Activated CD8-positive, alpha-beta T cell treated with anti-CD3 and anti-CD28 coated beads for 36 hours (primary cell): ENCODE data around the gene SLX4IP. TPM values are rescaled to one million over a fixed set of nuclear protein-coding genes. Genes with fewer than 3 reads are reported as not detected.

Experiments
- ATAC-seq: fragments of 200-7000 bp; cut with Tn5 transposase; one replicate; pipeline ENCODE4 v1.10.0; 2021; ENCODE audit warnings: mild to moderate bottlenecking, moderate library complexity
- CTCF ChIA-PET: fragments of 350-600 bp; sonication (Branson Sonifier 250); formaldehyde crosslinking; loops from one replicate; lab custom pipeline; 2021; ENCODE audit warnings: antibody characterized with exemption; lab: Charles Lee
- POLR2A ChIA-PET: fragments of 350-600 bp; sonication (Branson Sonifier 250); formaldehyde crosslinking; loops from one replicate; lab custom pipeline; 2021; ENCODE audit warnings: antibody characterized with exemption; lab: Charles Lee
- DNase-seq: peaks from one replicate; pipeline ENCODE4 v3.0.0-alpha.2; 2020
- H3K27ac Mint-ChIP-seq: one replicate; pipeline ENCODE4 v1.8.0; 2021; ENCODE audit warnings: mild to moderate bottlenecking, mixed read lengths
- H3K27me3 Mint-ChIP-seq: one replicate; pipeline ENCODE4 v1.8.0; 2021; ENCODE audit warnings: mixed read lengths
- H3K36me3 Mint-ChIP-seq: one replicate; pipeline ENCODE4 v1.8.0; 2021; ENCODE audit warnings: low read depth, mixed read lengths
- H3K4me1 Mint-ChIP-seq: one replicate; pipeline ENCODE4 v1.8.0; 2021; ENCODE audit warnings: low read depth, mixed read lengths
- H3K4me3 Mint-ChIP-seq: one replicate; pipeline ENCODE4 v1.8.0; 2021; ENCODE audit warnings: mild to moderate bottlenecking, moderate library complexity, mixed read lengths
- H3K9me3 Mint-ChIP-seq: one replicate; pipeline ENCODE4 v1.8.0; 2021; ENCODE audit warnings: mixed read lengths
- CTCF ChIP-seq: fragments of 200-600 bp; IDR thresholded peaks from one replicate; pipeline ENCODE4 v1.8.0; 2022; ENCODE audit warnings: antibody characterized with exemption, mild to moderate bottlenecking
- intact Hi-C: fragments of 100-400 bp; cut with micrococcal nuclease; formaldehyde crosslinking; loops from one replicate; pipeline ENCODE4 v1.10.0; 2022
- total RNA-seq, 2 experiments: library from RNA; stranded (reverse); gene quantifications; one replicate each; pipeline ENCODE4 v1.2.3, GENCODE V29; 2021

The SLX4IP gene
- total RNA-seq, 2 experiments from 2014 or later, result 6.5 to 7.3 TPM

GRCh38 chr20:10639077-10639736 is 204.1 kb downstream of the SLX4IP start:
- no peaks in the 10 kb centered on the region for H3K27me3 Mint-ChIP-seq
- intact Hi-C loops, result no loop called here
- ATAC-seq, result no peak
- no peak for TF ChIP-seq CTCF
- CTCF ChIA-PET, result no interaction called here
- no peaks in the 10 kb centered on the region for H3K36me3 Mint-ChIP-seq
- no peak for DNase-seq
- H3K27ac Mint-ChIP-seq, result no peak overlapping the region
- POLR2A ChIA-PET, result interaction anchor here (0.7 kb wide), 1 partner anchor 520 kb away, joined by 4 read pairs; no protein-coding TSS in a partner anchor
- no peaks in the 10 kb centered on the region for H3K9me3 Mint-ChIP-seq
- no peaks in the 10 kb centered on the region for H3K4me1 Mint-ChIP-seq
- no peak overlapping the region for H3K4me3 Mint-ChIP-seq

- H3K4me1 Mint-ChIP-seq, result no peaks in the 10 kb centered on the region
- TF ChIP-seq CTCF, result no peak
- H3K9me3 Mint-ChIP-seq, result no peaks in the 10 kb centered on the region
- H3K27ac Mint-ChIP-seq, result no peak overlapping the region
- H3K36me3 Mint-ChIP-seq, result no peaks in the 10 kb centered on the region
- CTCF ChIA-PET, result no interaction called here
- no peak overlapping the region for H3K4me3 Mint-ChIP-seq
- intact Hi-C loops, result no loop called here
- DNase-seq (no peak), ATAC-seq (no peak)
- no peaks in the 10 kb centered on the region for H3K27me3 Mint-ChIP-seq
- POLR2A ChIA-PET, result no interaction called here
These were observed 204.8 kb downstream of the SLX4IP start for GRCh38 chr20:10639737-10640556.

- POLR2A ChIA-PET, result no interaction called here
- no peaks in the 10 kb centered on the region for H3K27me3 Mint-ChIP-seq
- ATAC-seq (no peak), DNase-seq (no peak)
- TF ChIP-seq CTCF, result no peak
- H3K27ac Mint-ChIP-seq, result no peak overlapping the region
- CTCF ChIA-PET, result no interaction called here
- H3K36me3 Mint-ChIP-seq, result no peaks in the 10 kb centered on the region
- H3K9me3 Mint-ChIP-seq, result no peaks in the 10 kb centered on the region
- intact Hi-C loops, result no loop called here
- H3K4me3 Mint-ChIP-seq, result no peak overlapping the region
- H3K4me1 Mint-ChIP-seq, result no peaks in the 10 kb centered on the region
These were observed 205.8 kb downstream of the SLX4IP start for GRCh38 chr20:10640897-10641296.

- POLR2A ChIA-PET, result no interaction called here
- Mint-ChIP-seq H3K27me3 (no peaks in the 10 kb centered on the region), H3K27ac (no peak overlapping the region), H3K4me3 (no peak overlapping the region), H3K4me1 (no peaks in the 10 kb centered on the region), H3K9me3 (no peaks in the 10 kb centered on the region), H3K36me3 (no peaks in the 10 kb centered on the region)
- no peak for ATAC-seq
- TF ChIP-seq CTCF, result no peak
- DNase-seq, result no peak
- CTCF ChIA-PET, result no interaction called here
- intact Hi-C loops, result no loop called here
These were observed 206.4 kb downstream of the SLX4IP start for GRCh38 chr20:10641467-10641866.

GRCh38 chr20:10641893-10642292 is 206.8 kb downstream of the SLX4IP start:
- Mint-ChIP-seq H3K4me1 (no peaks in the 10 kb centered on the region), H3K36me3 (no peaks in the 10 kb centered on the region), H3K27me3 (no peaks in the 10 kb centered on the region), H3K4me3 (no peak overlapping the region), H3K27ac (no peak overlapping the region), H3K9me3 (no peaks in the 10 kb centered on the region)
- no peak for DNase-seq
- CTCF ChIA-PET, result no interaction called here
- intact Hi-C loops, result no loop called here
- POLR2A ChIA-PET, result no interaction called here
- no peak for TF ChIP-seq CTCF
- no peak for ATAC-seq
